ENCODE results near the gene FGF21. TPM values are rescaled to one million over a fixed set of nuclear protein-coding genes. Genes with fewer than 3 reads are reported as not detected.
A peak's percentile ranks its signal among the peaks of the same experiment; 100 is the strongest.
"Not testable (repeated sequence)": the region's sequence is repeated elsewhere in the genome, so short reads cannot be mapped to it uniquely, and the experiment has no call there.

FGF21 gene
- total RNA-seq, 2 donors from 2014 or later = not detected

GRCh38 chr19:48770734-48771472 is 15.6 kb downstream of the FGF21 start:
- intact Hi-C loops (cut with DNase I) = no loop called here
- DNase-seq (ENCODE audit: low spot score) = no peak

- intact Hi-C loops (cut with DNase I) = no loop called here
- DNase-seq (ENCODE audit: low spot score) = no peak
These were observed 17.2 kb downstream of the FGF21 start for GRCh38 chr19:48772503-48772953.

GRCh38 chr19:48777139-48777538 is 21.8 kb downstream of the FGF21 start:
- intact Hi-C loops (cut with DNase I) = no loop called here
- DNase-seq (ENCODE audit: low spot score) = no peak

- intact Hi-C loops (cut with DNase I) = no loop called here
These were observed 22.4 kb downstream of the FGF21 start for GRCh38 chr19:48777720-48778119.

GRCh38 chr19:48779636-48780035 is 24.3 kb downstream of the FGF21 start:
- no peak for DNase-seq (ENCODE audit: low spot score)
- intact Hi-C loops (cut with DNase I) = no loop called here

More at GRCh38 chr19:48777720-48778119, 22.4 kb downstream of the FGF21 start:
- no peak for DNase-seq (ENCODE audit: low spot score)

- intact Hi-C loops (cut with DNase I) = no loop called here
- no peak for DNase-seq (ENCODE audit: low spot score)
These were observed 25.5 kb downstream of the FGF21 start for GRCh38 chr19:48780631-48781391.

- no peak for DNase-seq (ENCODE audit: low spot score)
- intact Hi-C loops (cut with DNase I) = no loop called here
These were observed 29.2 kb downstream of the FGF21 start for GRCh38 chr19:48784527-48784926.

GRCh38 chr19:48786422-48786821 is 31.1 kb downstream of the FGF21 start:
- intact Hi-C loops (cut with DNase I) = loop anchor here in 1 of 2 donors (2.0 kb wide), 1 partner anchor 48 kb away; no protein-coding TSS in a partner anchor
- DNase-seq (ENCODE audit: low spot score) = not testable (repeated sequence)

GRCh38 chr19:48787331-48787730 is 32.0 kb downstream of the FGF21 start:
- not testable (repeated sequence) for DNase-seq (ENCODE audit: low spot score)
- intact Hi-C loops (cut with DNase I) = loop anchor here in 1 of 2 donors (2.0 kb wide), 1 partner anchor 47 kb away; no protein-coding TSS in a partner anchor

- intact Hi-C loops (cut with DNase I) = loop anchor here (5.0 to 10.0 kb wide), 2 partner anchors 172 to 179 kb away; partner anchors contain the start of gene FTL (in 1 of the 2)
These were observed 37.9 kb downstream of the FGF21 start for GRCh38 chr19:48793271-48793670.

GRCh38 chr19:48794291-48794690 is 39.0 kb downstream of the FGF21 start:
- intact Hi-C loops (cut with DNase I) = loop anchor here (2.0 to 10.0 kb wide), 3 partner anchors 49 to 178 kb away; partner anchors contain the start of gene FTL (in 1 of the 2)
- DNase-seq (ENCODE audit: low spot score) = no peak

More at GRCh38 chr19:48793271-48793670, 37.9 kb downstream of the FGF21 start:
- DNase-seq (ENCODE audit: low spot score) = no peak

- peak; percentile 97 for DNase-seq (ENCODE audit: low spot score)
- intact Hi-C loops (cut with DNase I) = loop anchor here in 1 of 2 donors (2.0 to 10.0 kb wide), 2 partner anchors 48 to 170 kb away; partner anchors contain the start of gene FTL
These were observed 39.8 kb downstream of the FGF21 start for GRCh38 chr19:48795055-48795684.

- DNase-seq (ENCODE audit: low spot score) = peak; percentile 88
- intact Hi-C loops (cut with DNase I) = loop anchor here in 1 of 2 donors (2.0 to 10.0 kb wide), 2 partner anchors 47 to 169 kb away; partner anchors contain the start of gene FTL
These were observed 40.4 kb downstream of the FGF21 start for GRCh38 chr19:48795685-48796070.

GRCh38 chr19:48796298-48797083 is 41.2 kb downstream of the FGF21 start:
- DNase-seq (ENCODE audit: low spot score) = no peak
- intact Hi-C loops (cut with DNase I) = loop anchor here in 1 of 2 donors (10.0 kb wide), 1 partner anchor 168 kb away; the partner anchor contains the start of gene FTL

- intact Hi-C loops (cut with DNase I) = loop anchor here in 1 of 2 donors (10.0 kb wide), 1 partner anchor 168 kb away; the partner anchor contains the start of gene FTL
- no peak for DNase-seq (ENCODE audit: low spot score)
These were observed 41.8 kb downstream of the FGF21 start for GRCh38 chr19:48797103-48797502.

GRCh38 chr19:48798937-48799336 is 43.6 kb downstream of the FGF21 start:
- intact Hi-C loops (cut with DNase I) = loop anchor here in 1 of 2 donors (10.0 kb wide), 1 partner anchor 166 kb away; the partner anchor contains the start of gene FTL
- no peak for DNase-seq (ENCODE audit: low spot score)

- intact Hi-C loops (cut with DNase I) = loop anchor here in 1 of 2 donors (10.0 kb wide), 1 partner anchor 165 kb away; the partner anchor contains the start of gene FTL
These were observed 44.3 kb downstream of the FGF21 start for GRCh38 chr19:48799358-48800300.

More at GRCh38 chr19:48799358-48800300, 44.3 kb downstream of the FGF21 start:
- no peak for DNase-seq (ENCODE audit: low spot score)
